Adrenal gland (tissue), 12 donors: ENCODE data around the gene PLXNA1. TPM values are rescaled to one million over a fixed set of nuclear protein-coding genes. Genes with fewer than 3 reads are reported as not detected.
A peak's percentile ranks its signal among the peaks of the same experiment; 100 is the strongest.

ENCODE experiments used
- DNase-seq, 7 donors: peaks; one replicate each; pipeline ENCODE4 v3.0.0-alpha.2; 2019 to 2020
- H3K27ac ChIP-seq, 5 donors: fragments of 200-600 bp; sonication (generic) in 4 of 5; 1 replicate in 3 of 5; 2 replicates in 2 of 5; pipeline versions ENCODE4 v1.5.1 to v1.8.0; 2016 to 2020; ENCODE audit warnings: mild to moderate bottlenecking in 1 of 5
- H3K27me3 ChIP-seq: fragments of 200-600 bp; 2 replicates; pipeline ENCODE4 v1.8.0; 2021
- H3K36me3 ChIP-seq, 2 donors: fragments of 200-600 bp; replicated peaks in 1 of 2; 1 replicate in 1 of 2; 2 replicates in 1 of 2; pipeline versions ENCODE4 v1.5.1 to v1.8.0; 2018 to 2022
- H3K4me1 ChIP-seq, 2 donors: fragments of 200-600 bp; replicated peaks in 1 of 2; 1 replicate in 1 of 2; 2 replicates in 1 of 2; pipeline versions ENCODE4 v1.5.1 to v1.8.0; 2018 to 2021
- H3K4me3 ChIP-seq, 4 donors: fragments of 200-600 bp; sonication (generic) in 3 of 4; one replicate each; pipeline ENCODE4 v1.5.1; 2016 to 2018
- H3K9me3 ChIP-seq, 3 donors: fragments of 200-600 bp; sonication (generic) in 1 of 3; replicated peaks in 1 of 3; 1 replicate in 2 of 3; 2 replicates in 1 of 3; pipeline versions ENCODE4 v1.5.1 to v1.8.0; 2016 to 2021
- POLR2A ChIP-seq, 2 donors: fragments of 450-650 bp; IDR thresholded peaks; one replicate each; pipeline ENCODE4 v1.6.1; 2017; ENCODE audit warnings: antibody characterized with exemption in 2 of 2, mild to moderate bottlenecking in 2 of 2, moderate library complexity in 1 of 2
- WGBS, 4 donors: extraction: QIAGEN DNeasy Blood & Tissue Kit in 2 of 4; methylation state at CpG; one replicate each; pipeline versions ENCODE4 v1.1.5 to v1.1.7; 2013 to 2017; 5-methylcytosine and 5-hydroxymethylcytosine counted together
- intact Hi-C, 2 donors: fragments of 100-400 bp; cut with DNase I; formaldehyde crosslinking; loops; one replicate each; pipeline versions ENCODE4 v1.14.1 to v1.15.0; 2022 to 2023
- polyA plus RNA-seq, 3 donors: library from polyadenylated mRNA; stranded (reverse); fragments of 200-250 nt in 2 of 3; fragments of 350-450 nt in 1 of 3; fragmentation: Illumina TruSeq in 1 of 3; extraction: RNeasy Lipid Tissue Mini Kit (QIAGEN cat#74804) in 1 of 3; gene quantifications; one replicate each; pipeline ENCODE4 v1.2.3, GENCODE V29; 2013 to 2014
- total RNA-seq, 9 donors: library from RNA; depleted of rRNA in 4 of 9; stranded (reverse); fragments of >200 nt in 4 of 9; fragments of 120-200 nt in 1 of 9; fragmentation: NEBNext Ultra II Directional in 1 of 9; extraction: Animal tissue kit (Norgen Biotek cat#: 25700) in 1 of 9; gene quantifications; one replicate each; pipeline versions ENCODE4 v1.1.0 to v1.2.4, GENCODE V29; 2013 to 2023
- TF ChIP-seq, protein P1 (sequence below), 6 experiments: fragments of 450-650 bp in 4 of 6; fragments of 200-600 bp in 2 of 6; sonication (generic) in 1 of 6; IDR thresholded peaks; 1 replicate in 5 of 6; 2 replicates in 1 of 6; pipeline versions ENCODE4 v1.5.1 to v1.8.0; 2016 to 2021; ENCODE audit warnings: antibody characterized with exemption in 6 of 6, mild to moderate bottlenecking in 2 of 6, moderate library complexity in 1 of 6
- donor health status: healthy with polysubstance abuse.
- donor health status: Bipolar disorder and iron deficiency.
- donor health status: DM: yes; HTN: yes; CAD: no.
- donor health status: DM: no; HTN: no; CAD: no.
- donor health status: DM: no; HTN: no; CAD: no.
- donor health status: DM: yes; HTN: yes; CAD: no.

The PLXNA1 gene
- total and polyA plus RNA-seq, 12 donors: 9.5 to 29.9 (median 20.2) TPM

DNA sequence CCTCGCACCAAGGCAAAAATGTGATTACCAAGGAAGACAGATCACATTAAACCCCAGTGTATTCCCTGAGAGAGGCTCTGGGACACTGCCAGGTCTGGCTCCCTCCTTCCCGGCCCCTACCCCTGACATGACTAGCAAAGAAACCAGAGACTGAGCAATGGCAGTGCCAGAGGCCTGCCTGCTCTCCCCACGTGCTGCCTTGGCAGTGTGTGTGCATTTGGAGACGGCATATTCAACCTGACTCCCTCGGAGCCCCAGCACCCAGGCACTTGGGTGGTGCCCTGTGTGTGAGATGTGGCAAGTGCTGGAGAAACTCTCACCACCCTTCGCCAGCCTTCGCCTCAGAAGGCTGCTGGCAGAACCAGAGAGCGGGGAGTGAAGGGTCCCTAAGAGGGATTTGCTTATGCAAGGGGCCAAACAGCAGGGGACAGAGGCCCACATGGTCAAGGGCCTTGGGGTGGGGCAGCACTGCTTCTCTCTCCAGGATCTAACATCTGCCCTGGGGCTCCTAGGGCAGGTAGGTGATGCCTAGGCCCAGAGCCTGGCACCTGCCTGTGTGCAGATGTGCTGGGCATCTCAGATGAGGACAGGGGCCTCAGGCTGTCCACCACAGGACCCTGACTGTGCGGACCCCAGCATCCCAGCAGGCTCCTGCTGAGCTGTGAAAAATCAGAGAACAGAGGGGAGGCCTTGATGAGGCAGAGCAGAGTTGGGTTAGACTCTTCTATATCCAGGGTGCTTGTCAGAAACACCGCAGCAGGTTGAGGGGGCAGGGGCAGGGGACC is 23.6 kb upstream of the PLXNA1 start:
- no peaks in the 10 kb centered on the region for H3K27me3 ChIP-seq
- no peaks in the 10 kb centered on the region for H3K36me3 ChIP-seq
- WGBS, 4 donors: 81 to 98% (median 85%) methylated on average over 9 to 10 of the region's 10 CpGs
- H3K4me3 ChIP-seq: no peak overlapping the region
- H3K27ac ChIP-seq: no peak overlapping the region
- peak in 1 of 7 donors; percentile 64 for DNase-seq
- H3K4me1 ChIP-seq: peaks cover 14 to 23% of the 10 kb centered on the region in 2 donors
- no peaks in the 10 kb centered on the region for H3K9me3 ChIP-seq
- intact Hi-C loops: no loop called here
- TF ChIP-seq, protein P1, sequence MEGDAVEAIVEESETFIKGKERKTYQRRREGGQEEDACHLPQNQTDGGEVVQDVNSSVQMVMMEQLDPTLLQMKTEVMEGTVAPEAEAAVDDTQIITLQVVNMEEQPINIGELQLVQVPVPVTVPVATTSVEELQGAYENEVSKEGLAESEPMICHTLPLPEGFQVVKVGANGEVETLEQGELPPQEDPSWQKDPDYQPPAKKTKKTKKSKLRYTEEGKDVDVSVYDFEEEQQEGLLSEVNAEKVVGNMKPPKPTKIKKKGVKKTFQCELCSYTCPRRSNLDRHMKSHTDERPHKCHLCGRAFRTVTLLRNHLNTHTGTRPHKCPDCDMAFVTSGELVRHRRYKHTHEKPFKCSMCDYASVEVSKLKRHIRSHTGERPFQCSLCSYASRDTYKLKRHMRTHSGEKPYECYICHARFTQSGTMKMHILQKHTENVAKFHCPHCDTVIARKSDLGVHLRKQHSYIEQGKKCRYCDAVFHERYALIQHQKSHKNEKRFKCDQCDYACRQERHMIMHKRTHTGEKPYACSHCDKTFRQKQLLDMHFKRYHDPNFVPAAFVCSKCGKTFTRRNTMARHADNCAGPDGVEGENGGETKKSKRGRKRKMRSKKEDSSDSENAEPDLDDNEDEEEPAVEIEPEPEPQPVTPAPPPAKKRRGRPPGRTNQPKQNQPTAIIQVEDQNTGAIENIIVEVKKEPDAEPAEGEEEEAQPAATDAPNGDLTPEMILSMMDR (IDR thresholded peaks at IDR 0.05): no peak
- TF ChIP-seq POLR2A (IDR thresholded peaks at IDR 0.05): no peak

DNA sequence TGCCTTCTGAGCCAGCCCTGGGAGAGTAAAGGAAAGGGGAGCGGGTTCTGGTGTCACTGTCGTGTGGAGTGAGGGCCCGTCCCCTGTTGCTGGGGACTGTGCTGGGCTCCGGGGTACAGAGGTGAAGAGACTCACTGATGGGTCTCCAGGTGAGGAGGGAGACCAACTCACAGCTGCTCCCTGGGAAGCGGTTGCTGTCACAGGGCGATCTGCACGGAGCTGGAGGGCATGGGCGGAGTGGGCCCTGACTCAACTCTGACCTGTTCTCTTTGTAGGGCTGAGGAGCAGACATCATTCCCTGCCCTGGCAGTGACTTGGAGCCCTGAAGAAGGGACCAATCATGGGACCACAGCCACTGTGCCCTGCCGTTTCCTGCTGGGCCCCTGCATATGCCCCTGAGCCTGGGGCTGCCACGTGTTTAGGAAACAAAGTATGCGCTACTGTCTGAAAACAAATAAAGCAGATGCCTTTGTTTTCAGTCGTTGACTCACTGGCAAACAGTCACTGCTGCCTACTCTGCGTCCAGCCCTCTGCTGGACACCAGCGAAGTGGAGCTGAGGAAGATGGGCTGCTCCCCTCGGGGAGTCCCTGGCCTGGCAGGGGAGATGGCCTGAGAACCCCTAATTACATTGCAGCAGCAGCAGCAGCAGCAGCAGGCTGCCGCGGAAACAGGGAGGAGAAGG is 22.9 kb upstream of the PLXNA1 start:
- Histone ChIP-seq H3K4me1 (peaks cover 14 to 23% of the 10 kb centered on the region in 2 donors), H3K27ac (peak overlapping the region in 2 of 5 donors; percentile 49 to 79), H3K4me3 (no peak overlapping the region), H3K9me3 (no peaks in the 10 kb centered on the region), H3K27me3 (no peaks in the 10 kb centered on the region), H3K36me3 (no peaks in the 10 kb centered on the region)
- 78 to 82% (median 81%) methylated on average over 15 to 17 of the region's 17 CpGs for WGBS, 4 donors
- no peak for TF ChIP-seq POLR2A (IDR thresholded peaks at IDR 0.05)
- TF ChIP-seq, protein P1 (IDR thresholded peaks at IDR 0.05): peak in 4 of 6 experiments; percentile 8 to 41 (median 25)
- no peak for DNase-seq
- intact Hi-C loops: no loop called here

DNA sequence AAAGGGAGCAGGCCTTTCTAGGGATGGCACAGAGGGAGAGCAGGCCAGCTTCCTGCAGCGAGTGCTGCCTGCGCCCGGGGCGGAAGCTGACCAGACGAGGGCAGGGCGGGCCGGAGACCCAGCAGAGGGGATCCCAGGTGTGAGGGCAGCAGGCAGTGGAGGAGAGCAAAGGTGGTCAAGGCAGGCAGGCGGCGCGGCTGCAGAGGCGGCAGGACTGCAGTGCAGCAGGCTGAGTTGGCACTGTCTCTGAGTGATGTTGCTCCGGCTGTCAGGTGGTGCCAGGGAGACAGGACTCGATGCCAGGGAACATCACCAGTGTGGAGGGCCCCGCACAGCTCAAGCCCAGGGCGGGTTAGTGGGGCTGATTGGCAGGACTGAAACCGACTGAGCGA is 22.3 kb upstream of the PLXNA1 start:
- H3K36me3 ChIP-seq: no peaks in the 10 kb centered on the region
- 44 to 58% (median 54%) methylated on average over 10 to 17 of the region's 17 CpGs for WGBS, 4 donors
- no peaks in the 10 kb centered on the region for H3K9me3 ChIP-seq
- no peak for TF ChIP-seq POLR2A (IDR thresholded peaks at IDR 0.05)
- TF ChIP-seq, protein P1 (IDR thresholded peaks at IDR 0.05): no peak
- H3K4me1 ChIP-seq: peaks cover 14 to 23% of the 10 kb centered on the region in 2 donors
- intact Hi-C loops: no loop called here
- H3K27ac ChIP-seq: peak overlapping the region in 4 of 5 donors; percentile 34 to 79 (median 46)
- H3K4me3 ChIP-seq: no peak overlapping the region
- peak in 6 of 7 donors; percentile 44 to 72 (median 56) for DNase-seq
- H3K27me3 ChIP-seq: no peaks in the 10 kb centered on the region

DNA sequence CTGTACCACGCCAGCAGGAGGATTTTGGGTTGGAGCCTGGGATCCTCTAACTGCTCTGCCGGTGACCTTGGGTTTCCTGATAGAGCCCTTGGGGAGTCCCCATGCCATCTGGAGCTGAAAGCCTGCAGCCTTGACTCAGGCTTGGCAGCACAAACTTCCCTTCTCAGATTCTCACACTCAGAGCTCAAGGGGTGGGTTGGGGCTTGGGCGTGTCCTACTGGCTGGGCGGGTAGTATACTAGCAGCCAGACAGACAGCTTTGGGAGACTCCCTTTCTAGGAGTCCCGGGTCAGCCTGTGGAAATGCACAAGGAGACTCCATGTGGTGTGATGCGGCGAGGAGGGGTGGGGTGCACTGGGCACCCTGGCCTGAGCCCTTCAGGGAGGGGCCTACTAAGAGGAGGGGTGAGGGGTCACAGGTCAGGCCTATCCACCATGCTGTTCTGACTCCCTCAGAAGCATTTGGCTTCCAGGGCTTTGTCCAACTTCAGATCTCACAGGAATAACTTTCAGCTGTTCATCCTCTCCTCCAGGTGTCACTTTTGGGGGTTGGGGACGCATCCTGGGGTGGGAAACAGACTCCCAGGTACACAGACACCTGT is 21.6 kb upstream of the PLXNA1 start:
- H3K36me3 ChIP-seq: no peaks in the 10 kb centered on the region
- H3K27me3 ChIP-seq: no peaks in the 10 kb centered on the region
- no peak overlapping the region for H3K4me3 ChIP-seq
- H3K4me1 ChIP-seq: peaks cover 14 to 23% of the 10 kb centered on the region in 2 donors
- no peak for TF ChIP-seq POLR2A (IDR thresholded peaks at IDR 0.05)
- TF ChIP-seq, protein P1 (IDR thresholded peaks at IDR 0.05): peak in 1 of 6 experiments; percentile 6
- H3K27ac ChIP-seq: peak overlapping the region in 4 of 5 donors; percentile 34 to 79 (median 52)
- WGBS, 4 donors: 41 to 53% (median 48%) methylated on average over 5 to 8 of the region's 8 CpGs
- intact Hi-C loops: no loop called here
- no peaks in the 10 kb centered on the region for H3K9me3 ChIP-seq
- peak; percentile 69 to 92 (median 89) for DNase-seq
